Measurements from ENCODE around the gene ALDH3B2.
"Not testable (repeated sequence)": the region's sequence is repeated elsewhere in the genome, so short reads cannot be mapped to it uniquely, and the experiment has no call there.

Gene ALDH3B2

GRCh38 chr11:67670316-67671210 lies 3.9 kb downstream of the ALDH3B2 start:
- Mint-ChIP-seq H3K36me3 (no peaks in the 10 kb centered on the region), H3K27ac (no peak overlapping the region), H3K27me3 (peaks cover 11% of the 10 kb centered on the region), H3K9me3 (peaks cover under 1% of the 10 kb centered on the region), H3K4me1 (no peaks in the 10 kb centered on the region), H3K4me3 (no peak overlapping the region)
- CTCF ChIA-PET = no interaction called here
- no peak for DNase-seq

DNA sequence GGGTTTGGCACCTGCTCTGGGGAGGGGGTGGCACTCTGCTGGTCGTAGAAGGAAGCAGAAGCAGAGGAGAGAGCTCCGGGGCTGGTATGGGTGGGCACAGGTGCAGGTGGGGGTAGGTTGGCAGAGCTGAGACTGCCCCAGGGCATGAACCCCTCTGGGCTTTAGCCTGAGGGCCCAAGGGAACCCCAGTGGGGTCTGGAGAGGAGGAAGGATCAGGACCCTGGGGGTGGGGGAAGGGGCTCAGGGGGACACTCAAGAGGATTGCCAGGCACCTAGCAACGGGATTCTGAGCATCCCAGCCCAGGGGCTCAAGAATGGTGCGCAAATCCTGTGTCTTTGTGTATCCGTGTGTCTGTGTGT lies 6.3 kb downstream of the ALDH3B2 start:
- Mint-ChIP-seq H3K4me1 (no peaks in the 10 kb centered on the region), H3K4me3 (no peak overlapping the region), H3K27ac (no peak overlapping the region), H3K27me3 (peaks cover 2% of the 10 kb centered on the region), H3K9me3 (no peaks in the 10 kb centered on the region), H3K36me3 (no peaks in the 10 kb centered on the region)
- CTCF ChIA-PET = no interaction called here
- DNase-seq = no peak

GRCh38 chr11:67667490-67668191 lies 6.8 kb downstream of the ALDH3B2 start:
- no peak for DNase-seq
- H3K4me1 Mint-ChIP-seq = no peaks in the 10 kb centered on the region
- H3K9me3 Mint-ChIP-seq = no peaks in the 10 kb centered on the region
- no peak overlapping the region for H3K4me3 Mint-ChIP-seq
- H3K36me3 Mint-ChIP-seq = no peaks in the 10 kb centered on the region
- CTCF ChIA-PET = no interaction called here
- no peak overlapping the region for H3K27ac Mint-ChIP-seq
- peaks cover 7% of the 10 kb centered on the region for H3K27me3 Mint-ChIP-seq

DNA sequence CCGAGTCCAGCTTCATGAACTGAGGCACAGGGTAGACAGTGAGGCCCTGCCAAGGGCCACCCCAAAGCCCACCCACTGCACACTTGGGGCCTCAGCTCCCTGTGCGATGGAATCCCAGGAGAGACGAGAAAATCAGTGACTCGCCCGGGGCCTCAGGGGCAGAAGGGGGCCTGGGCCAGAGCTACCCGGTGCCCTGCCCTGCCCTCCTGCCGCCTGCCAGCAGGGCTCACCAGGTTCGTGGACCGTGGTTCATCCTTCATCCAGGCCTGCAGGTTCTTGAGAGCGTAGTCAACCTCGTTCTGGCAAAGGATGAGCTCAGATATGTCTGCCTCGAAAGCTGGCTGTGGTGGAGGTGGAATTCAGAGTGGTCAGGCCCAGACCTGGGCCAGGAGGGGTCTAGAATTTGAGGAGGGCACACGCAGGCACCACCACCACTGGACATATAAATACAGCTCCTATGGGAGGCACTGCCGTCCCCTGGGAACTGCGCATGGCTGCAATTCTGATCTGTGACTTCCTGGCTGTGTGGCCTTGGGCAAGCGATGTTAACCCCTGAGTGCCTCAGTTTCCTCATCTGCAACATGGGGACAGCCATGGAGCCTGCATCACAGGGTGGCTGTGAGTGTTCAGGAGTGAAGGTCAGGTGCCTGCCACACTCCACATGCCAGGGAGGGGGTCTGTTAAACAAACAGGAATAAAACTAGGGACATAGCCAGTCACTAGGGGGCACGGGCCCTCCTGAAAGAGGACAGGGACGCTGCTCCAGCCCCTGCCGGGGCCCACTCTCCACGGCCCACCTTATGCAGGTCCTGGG lies 7.5 kb downstream of the ALDH3B2 start:
- no peaks in the 10 kb centered on the region for H3K9me3 Mint-ChIP-seq
- CTCF ChIA-PET = no interaction called here
- no peak overlapping the region for H3K4me3 Mint-ChIP-seq
- DNase-seq = no peak
- H3K27me3 Mint-ChIP-seq = peaks cover 11% of the 10 kb centered on the region
- no peak overlapping the region for H3K27ac Mint-ChIP-seq
- no peaks in the 10 kb centered on the region for H3K4me1 Mint-ChIP-seq
- no peaks in the 10 kb centered on the region for H3K36me3 Mint-ChIP-seq

DNA sequence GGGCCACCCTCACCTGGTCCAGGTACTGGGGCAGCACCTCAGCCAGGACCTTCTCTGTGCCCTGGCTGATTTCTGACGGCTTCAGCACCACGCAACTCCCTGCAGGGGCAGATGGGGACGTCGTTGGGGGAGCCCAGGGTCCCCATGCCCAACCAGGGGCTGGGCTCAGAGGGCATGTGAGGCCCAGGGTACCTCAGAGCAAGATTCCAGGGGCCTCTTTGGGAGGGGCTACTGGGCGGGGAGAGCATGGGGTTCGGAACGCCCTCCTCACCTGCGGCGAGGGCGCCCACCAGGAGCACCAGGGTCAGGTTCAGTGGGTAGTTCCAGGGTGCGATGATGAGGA lies 8.1 kb downstream of the ALDH3B2 start:
- Mint-ChIP-seq H3K36me3 (no peaks in the 10 kb centered on the region), H3K4me3 (no peak overlapping the region), H3K9me3 (no peaks in the 10 kb centered on the region), H3K27me3 (peaks cover 11% of the 10 kb centered on the region), H3K27ac (no peak overlapping the region), H3K4me1 (no peaks in the 10 kb centered on the region)
- CTCF ChIA-PET = no interaction called here
- DNase-seq = no peak

GRCh38 chr11:67665541-67666302 lies 8.7 kb downstream of the ALDH3B2 start:
- Mint-ChIP-seq H3K27ac (no peak overlapping the region), H3K36me3 (no peaks in the 10 kb centered on the region), H3K4me3 (no peak overlapping the region), H3K4me1 (no peaks in the 10 kb centered on the region), H3K27me3 (peaks cover 12% of the 10 kb centered on the region), H3K9me3 (no peaks in the 10 kb centered on the region)
- CTCF ChIA-PET = no interaction called here
- DNase-seq = no peak

GRCh38 chr11:67664696-67665540 lies 9.5 kb downstream of the ALDH3B2 start:
- H3K36me3 Mint-ChIP-seq = no peaks in the 10 kb centered on the region
- CTCF ChIA-PET = no interaction called here
- DNase-seq = no peak
- H3K9me3 Mint-ChIP-seq = no peaks in the 10 kb centered on the region
- peaks cover 15% of the 10 kb centered on the region for H3K27me3 Mint-ChIP-seq
- H3K4me3 Mint-ChIP-seq = no peak overlapping the region
- H3K27ac Mint-ChIP-seq = no peak overlapping the region
- no peaks in the 10 kb centered on the region for H3K4me1 Mint-ChIP-seq

GRCh38 chr11:67664213-67664585 lies 10.2 kb downstream of the ALDH3B2 start:
- no peak for DNase-seq
- Mint-ChIP-seq H3K36me3 (no peaks in the 10 kb centered on the region), H3K27ac (no peak overlapping the region), H3K9me3 (no peaks in the 10 kb centered on the region), H3K4me1 (no peaks in the 10 kb centered on the region), H3K4me3 (no peak overlapping the region), H3K27me3 (peaks cover 15% of the 10 kb centered on the region)
- CTCF ChIA-PET = no interaction called here

- no peak for DNase-seq
- CTCF ChIA-PET = no interaction called here
- Mint-ChIP-seq H3K9me3 (no peaks in the 10 kb centered on the region), H3K27me3 (peaks cover 15% of the 10 kb centered on the region), H3K36me3 (no peaks in the 10 kb centered on the region), H3K4me3 (no peak overlapping the region), H3K4me1 (no peaks in the 10 kb centered on the region), H3K27ac (no peak overlapping the region)
Measured at GRCh38 chr11:67663532-67664212, 10.8 kb downstream of the ALDH3B2 start.

DNA sequence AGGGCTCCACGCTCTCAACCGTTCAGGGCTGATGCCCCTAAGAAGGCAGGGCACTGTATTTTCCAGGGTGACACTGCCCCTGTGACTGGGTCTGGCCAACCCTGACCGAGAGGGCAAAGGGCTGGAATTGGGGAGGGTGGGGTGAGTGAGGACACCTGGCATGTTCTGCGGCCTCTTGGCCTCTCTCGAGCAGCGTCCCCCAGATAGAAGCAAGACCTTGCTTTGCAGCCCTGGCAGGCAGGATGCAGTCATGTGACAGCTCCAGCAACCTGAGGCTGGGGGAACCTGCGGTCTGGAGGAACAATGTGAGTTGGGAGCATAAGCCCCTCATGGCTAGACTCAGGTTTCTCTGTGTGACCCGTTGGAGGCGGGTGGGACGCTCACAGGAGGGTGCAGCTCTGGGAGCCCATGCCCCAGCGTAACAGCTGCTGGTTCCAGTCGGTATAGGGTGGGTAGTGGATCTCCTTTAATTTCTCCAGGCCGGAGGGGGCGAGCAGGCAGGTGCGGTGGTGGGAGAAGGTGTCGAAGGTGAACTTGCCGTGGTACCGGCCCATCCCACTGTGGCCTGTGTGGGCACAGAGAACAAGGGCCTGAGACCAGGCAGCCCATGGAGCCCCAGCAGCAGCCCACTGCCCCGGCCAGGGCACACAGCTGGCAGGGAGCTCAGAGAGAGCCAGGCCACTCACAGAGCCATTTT lies 11.4 kb downstream of the ALDH3B2 start:
- Mint-ChIP-seq H3K4me3 (no peak overlapping the region), H3K4me1 (no peaks in the 10 kb centered on the region), H3K9me3 (no peaks in the 10 kb centered on the region), H3K36me3 (no peaks in the 10 kb centered on the region), H3K27ac (no peak overlapping the region), H3K27me3 (peaks cover 15% of the 10 kb centered on the region)
- DNase-seq = no peak
- CTCF ChIA-PET = interaction anchor here (1.3 kb wide), 1 partner anchor 14 kb away, joined by 3 read pairs; no protein-coding TSS in a partner anchor

DNA sequence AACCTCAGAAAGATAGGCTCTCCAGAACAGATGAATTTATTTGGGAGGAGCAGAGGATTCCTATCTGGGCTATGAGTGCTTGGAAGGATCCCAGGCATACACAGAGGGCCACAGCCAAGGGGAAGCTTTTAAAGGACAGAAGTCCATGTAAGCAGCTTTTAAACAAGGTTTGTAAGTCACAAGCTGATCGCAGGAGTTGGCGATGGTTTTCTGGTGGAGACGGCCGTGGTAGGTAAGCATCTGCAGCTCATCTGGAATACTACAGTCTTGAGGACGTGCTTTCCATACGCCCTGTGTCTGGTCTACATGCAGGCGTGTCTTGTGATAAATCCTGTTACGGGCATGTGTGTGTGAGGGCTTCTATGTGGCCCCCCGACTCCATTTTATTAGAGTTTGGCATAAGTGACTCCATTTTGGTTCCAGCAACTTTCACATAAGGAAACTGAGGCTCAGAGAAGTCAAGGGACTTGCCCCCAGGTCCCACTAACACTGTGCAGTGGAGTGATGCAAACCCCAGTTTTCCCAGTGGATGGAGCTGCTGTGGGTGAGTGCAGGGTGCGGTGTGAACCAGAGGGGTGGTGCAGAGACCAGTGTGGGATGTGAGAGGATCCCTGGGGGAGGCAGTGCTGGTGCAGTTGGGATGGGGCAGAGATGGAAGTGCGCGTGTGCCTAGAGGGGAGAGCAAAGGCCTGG lies 12.1 kb downstream of the ALDH3B2 start:
- CTCF ChIA-PET = interaction anchor here (1.3 kb wide), 1 partner anchor 14 kb away, joined by 3 read pairs; no protein-coding TSS in a partner anchor
- H3K4me1 Mint-ChIP-seq = no peaks in the 10 kb centered on the region
- H3K27me3 Mint-ChIP-seq = peaks cover 15% of the 10 kb centered on the region
- no peaks in the 10 kb centered on the region for H3K9me3 Mint-ChIP-seq
- H3K36me3 Mint-ChIP-seq = no peaks in the 10 kb centered on the region
- no peak overlapping the region for H3K27ac Mint-ChIP-seq
- DNase-seq = no peak
- H3K4me3 Mint-ChIP-seq = no peak overlapping the region

- not testable (repeated sequence) for H3K9me3 Mint-ChIP-seq, H3K36me3 Mint-ChIP-seq, DNase-seq, H3K4me3 Mint-ChIP-seq, H3K4me1 Mint-ChIP-seq, H3K27ac Mint-ChIP-seq
- peaks cover 15% of the 10 kb centered on the region for H3K27me3 Mint-ChIP-seq
- CTCF ChIA-PET = interaction anchor here (1.6 to 4.3 kb wide), 2 partner anchors 31 to 47 kb away, joined by 6 to 59 read pairs; partner anchors contain the start of gene NUDT8
Measured at GRCh38 chr11:67660752-67661151, 13.7 kb downstream of the ALDH3B2 start.
